HG02623 (cell line): ENCODE results near the gene POMZP3.
"Not testable (repeated sequence)": the region's sequence is repeated elsewhere in the genome, so short reads cannot be mapped to it uniquely, and the experiment has no call there.

Experiments used
- ATAC-seq: cut with Tn5 transposase; IDR thresholded peaks from one replicate; pipeline ENCODE4 v1.9.1; 2021; ENCODE audit warnings: moderate library complexity; ENCODE audit not compliant: unreplicated experiment

Gene POMZP3

GRCh38 chr7:76588586-76588985, 38.5 kb downstream of the POMZP3 start:
- not testable (repeated sequence) for ATAC-seq

- not testable (repeated sequence) for ATAC-seq
These were observed 40.3 kb downstream of the POMZP3 start for GRCh38 chr7:76586585-76587315.

DNA sequence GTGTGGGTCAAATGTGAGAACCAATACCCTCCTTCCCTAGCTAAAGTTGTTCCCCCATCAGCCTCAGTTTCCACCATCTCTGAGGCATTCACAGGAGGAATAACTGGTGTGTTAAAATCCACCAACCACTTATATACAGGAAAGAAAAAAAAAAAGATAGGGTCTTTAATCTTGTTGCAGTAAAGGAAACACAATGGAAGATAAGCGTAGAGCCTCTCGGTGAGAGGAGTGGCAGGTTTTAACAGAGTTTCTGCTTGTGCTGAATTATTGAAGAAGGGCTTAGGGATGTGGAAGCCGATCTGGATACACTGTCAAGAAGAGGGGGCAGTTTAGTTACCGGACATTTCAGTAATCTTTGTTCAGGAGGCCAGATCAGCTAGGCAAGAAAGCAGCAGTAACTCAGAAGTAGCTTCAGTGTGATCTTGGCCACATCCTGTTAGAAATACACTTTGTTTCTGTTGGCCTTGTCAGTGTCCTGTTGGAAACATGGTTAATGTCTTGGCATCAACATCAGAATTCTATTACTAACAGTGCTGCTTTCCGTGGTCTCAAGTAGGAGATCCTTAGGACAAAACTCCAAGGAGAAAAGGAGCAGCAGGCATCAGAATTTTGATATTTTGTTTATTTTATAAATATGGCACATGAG, 43.3 kb downstream of the POMZP3 start:
- ATAC-seq, result not testable (repeated sequence)

DNA sequence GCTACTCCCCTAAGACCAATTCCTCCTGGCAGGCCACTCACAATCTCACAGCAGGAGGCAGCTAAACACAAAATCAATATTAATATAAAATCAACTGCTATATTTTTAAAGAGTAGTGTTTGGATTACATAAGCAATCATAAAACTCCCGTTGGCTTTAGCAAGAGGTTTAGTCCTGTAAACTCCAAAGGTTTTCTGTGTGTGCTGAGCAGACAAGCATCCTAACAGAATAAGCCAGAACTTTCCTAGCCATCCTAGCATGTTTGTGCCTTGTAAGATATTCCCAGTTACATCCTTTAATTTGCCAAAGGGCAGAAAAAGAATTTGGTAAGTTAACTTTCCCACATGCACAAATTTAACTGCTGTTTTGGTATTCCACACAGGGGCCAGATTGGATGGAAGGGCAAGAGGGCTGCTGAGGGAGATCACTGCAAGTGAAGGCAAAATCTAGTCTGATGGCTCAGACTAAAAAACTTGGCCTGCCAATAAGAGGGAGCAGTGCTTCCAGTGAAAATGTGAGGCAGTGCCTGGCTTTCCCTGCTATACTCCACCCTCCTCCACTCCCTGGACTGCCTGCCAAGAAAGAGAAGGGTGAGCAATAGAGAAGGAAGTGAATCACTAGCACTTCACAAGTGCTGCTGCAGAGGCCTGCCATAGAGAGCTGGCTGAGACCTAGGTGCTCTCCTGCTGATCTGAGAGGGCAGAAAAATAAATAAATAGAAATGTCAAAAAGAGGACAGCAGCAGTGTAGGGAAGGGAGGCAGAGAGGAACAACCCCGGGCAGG, 44.0 kb downstream of the POMZP3 start:
- not testable (repeated sequence) for ATAC-seq

DNA sequence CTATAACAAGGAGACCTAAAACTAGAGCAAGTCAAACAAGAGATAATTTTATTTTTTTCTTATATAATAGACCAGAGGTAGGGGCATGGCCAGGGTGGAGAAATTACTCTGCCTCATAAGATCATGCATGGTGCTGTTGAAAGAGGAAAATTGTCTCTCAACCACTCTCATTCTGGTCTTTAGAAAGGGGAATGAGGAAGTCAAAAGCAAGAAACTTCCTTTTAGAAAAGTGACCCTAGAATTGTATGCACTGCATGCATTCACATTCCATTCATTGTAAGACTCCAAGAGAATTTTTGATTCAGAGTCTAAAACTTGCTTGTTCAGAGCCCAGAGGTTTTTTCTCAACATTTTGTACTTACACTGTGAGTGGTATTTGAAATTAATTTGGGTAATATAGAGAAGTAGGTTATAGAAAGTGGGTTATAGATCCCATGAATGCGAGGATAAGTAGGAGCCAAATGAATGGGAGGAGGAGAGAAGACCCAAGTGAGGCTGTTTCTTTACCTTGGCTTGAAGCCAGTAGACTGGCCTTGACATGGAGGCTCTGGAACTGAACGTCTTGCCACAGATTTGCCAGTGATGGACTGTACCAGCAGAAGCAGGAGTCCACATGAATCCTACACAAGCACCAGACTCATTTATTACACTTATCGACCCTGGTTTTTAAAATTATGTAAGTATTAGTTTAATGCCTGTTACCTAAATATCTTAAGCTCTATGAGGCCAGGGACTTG, 51.0 kb downstream of the POMZP3 start:
- ATAC-seq, result not testable (repeated sequence)

GRCh38 chr7:76575431-76575830, 51.6 kb downstream of the POMZP3 start:
- ATAC-seq, result not testable (repeated sequence)

DNA sequence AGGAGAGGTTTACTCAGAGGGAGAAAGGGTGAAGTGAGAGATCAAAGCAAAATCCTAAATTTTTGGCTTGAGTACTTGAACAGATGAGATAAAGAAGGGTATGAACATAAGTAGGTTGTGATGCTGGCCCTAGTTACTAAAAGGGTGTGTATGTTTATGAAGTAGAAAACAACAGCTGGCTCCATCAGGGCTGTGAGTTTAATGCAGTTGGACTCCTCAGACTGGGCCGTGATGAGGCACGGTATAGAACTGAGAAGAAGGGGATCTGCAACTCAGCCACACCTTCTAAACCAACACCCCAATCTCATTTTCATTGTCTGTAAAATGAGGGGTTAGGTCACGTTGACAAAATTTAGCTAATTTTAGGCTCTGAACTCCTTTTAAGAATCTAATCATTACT, 54.8 kb downstream of the POMZP3 start:
- ATAC-seq, result not testable (repeated sequence)

- ATAC-seq, result not testable (repeated sequence)
These were observed 56.7 kb downstream of the POMZP3 start for GRCh38 chr7:76570324-76570775.

DNA sequence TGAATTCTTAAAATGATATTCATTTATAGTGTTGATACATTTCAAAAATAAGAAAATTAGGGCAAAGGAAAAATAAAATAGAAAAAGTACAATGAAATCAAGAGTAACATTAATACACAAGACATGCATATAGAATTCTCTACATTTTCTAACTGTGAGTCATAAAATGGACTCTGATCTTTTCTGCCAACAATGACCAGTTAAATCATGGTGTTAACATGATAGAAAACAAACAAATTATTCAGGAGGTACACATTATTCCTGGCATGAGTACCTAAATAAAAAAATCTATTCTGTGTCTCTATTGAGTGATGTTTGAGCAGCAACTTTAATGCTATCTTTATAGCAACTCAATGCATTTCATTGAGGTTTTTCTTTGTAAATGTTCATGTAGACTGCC, 58.3 kb downstream of the POMZP3 start:
- ATAC-seq, result not testable (repeated sequence)

DNA sequence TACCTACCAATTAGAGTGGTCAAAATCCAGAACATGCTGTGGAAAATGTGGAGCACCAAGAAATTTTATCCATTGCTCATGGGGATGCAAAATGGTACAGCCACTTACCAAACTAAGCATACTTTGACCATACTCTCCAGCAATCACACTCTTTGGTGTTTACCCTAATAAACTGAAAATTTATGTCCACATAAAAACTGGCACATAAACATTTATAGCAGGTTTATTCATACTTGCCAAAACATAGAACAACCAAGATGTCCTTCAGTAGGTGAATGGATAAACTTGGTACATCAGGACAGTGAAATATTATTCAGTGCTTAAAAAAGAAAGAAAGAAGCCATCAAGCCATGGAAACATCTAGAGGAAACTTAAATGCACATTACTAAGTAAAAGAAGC, 59.3 kb downstream of the POMZP3 start:
- not testable (repeated sequence) for ATAC-seq

GRCh38 chr7:76567311-76567710, 59.8 kb downstream of the POMZP3 start:
- ATAC-seq, result not testable (repeated sequence)

DNA sequence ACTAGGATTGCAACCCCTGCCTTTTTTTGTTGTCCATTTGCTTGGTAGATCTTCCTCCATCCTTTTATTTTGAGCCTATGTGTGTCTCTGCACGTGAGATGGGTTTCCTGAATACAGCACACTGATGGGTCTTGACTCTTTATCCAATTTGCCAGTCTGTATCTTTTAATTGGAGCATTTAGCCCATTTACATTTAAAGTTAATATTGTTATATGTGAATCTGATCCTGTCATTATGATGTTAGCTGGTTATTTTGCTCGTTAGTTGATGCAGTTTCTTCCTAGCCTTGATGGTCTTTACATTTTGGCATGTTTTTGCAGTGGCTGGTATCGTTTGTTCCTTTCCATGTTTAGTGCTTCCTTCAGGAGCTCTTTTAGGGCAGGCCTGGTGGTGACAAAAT, 62.1 kb downstream of the POMZP3 start:
- not testable (repeated sequence) for ATAC-seq

DNA sequence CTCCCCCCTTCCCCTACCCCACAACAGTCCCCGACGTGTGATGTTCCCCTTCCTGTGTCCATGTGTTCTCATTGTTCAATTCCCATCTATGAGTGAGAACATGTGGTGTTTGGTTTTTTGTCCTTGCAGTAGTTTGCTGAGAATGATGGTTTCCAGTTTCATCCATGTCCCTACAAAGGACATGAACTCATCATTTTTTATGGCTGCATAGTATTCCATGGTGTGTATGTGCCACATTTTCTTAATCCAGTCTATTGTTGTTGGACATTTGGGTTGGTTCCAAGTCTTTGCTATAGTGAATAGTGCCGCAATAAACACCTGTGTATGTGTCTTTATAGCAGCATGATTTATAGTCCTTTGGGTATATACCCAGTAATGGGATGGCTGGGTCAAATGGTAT, 65.7 kb downstream of the POMZP3 start:
- not testable (repeated sequence) for ATAC-seq

- ATAC-seq, result not testable (repeated sequence)
These were observed 66.9 kb downstream of the POMZP3 start for GRCh38 chr7:76560157-76560556.
